Choroid plexus epithelial cell (primary cell): ENCODE data around the gene NPLOC4.

Experiments used
- DNase-seq: peaks from one replicate; pipeline ENCODE4 v3.0.0-alpha.2; 2010; ENCODE audit warnings: low read depth
- H3K4me3 ChIP-seq: 2 replicates; pipeline ENCODE4 v1.5.1; 2011; ENCODE audit warnings: low read depth, mild to moderate bottlenecking, control low read depth, low read length, moderate library complexity
- CTCF ChIP-seq: conservative IDR thresholded peaks from 2 replicates; pipeline ENCODE4 v1.5.1; 2011; ENCODE audit warnings: low read depth, mild to moderate bottlenecking, control low read depth, inconsistent platforms, low read length, moderate library complexity

NPLOC4 gene

GRCh38 chr17:81553616-81554181 is 83.2 kb downstream of the NPLOC4 start:
- DNase-seq, result peak; percentile 95
- TF ChIP-seq CTCF, result no peak
- H3K4me3 ChIP-seq, result peak overlapping the region; percentile 9

DNA sequence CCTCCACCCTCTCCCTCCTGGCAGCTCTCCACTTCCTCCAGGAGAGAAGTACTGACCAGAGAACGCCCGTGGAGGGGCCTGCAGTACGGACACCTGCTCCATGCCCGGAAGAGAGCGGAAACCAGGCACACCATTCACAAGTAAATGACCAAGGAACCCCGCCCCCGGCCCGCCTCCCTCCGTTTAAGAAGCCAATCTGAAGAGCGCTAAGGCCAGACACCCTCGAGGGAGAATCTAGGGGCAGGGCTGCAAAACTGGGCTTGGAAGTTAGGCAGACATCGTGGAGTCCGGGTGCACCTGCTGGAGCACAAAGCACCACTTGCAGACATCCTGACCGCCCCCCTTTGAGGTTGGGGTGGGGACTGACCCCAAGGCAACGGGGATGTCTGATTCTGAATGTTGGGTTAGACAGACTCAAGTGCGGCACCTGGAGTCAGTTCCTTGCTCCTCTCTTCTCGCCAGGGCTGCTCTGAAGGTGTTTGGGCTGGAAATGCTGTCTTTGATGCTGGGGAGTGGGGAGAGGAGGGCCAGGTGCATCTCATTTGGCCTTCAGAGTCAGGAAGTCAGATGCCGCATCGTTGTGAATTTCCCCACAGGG is 83.8 kb downstream of the NPLOC4 start:
- peak; percentile 83 for DNase-seq
- H3K4me3 ChIP-seq, result peak overlapping the region; percentile 92
- TF ChIP-seq CTCF, result peak; percentile 28

GRCh38 chr17:81552244-81553017 is 84.5 kb downstream of the NPLOC4 start, which contains the start of gene FAAP100:
FAAP100 (minus strand) TSS chr17:81552353; CDS start chr17:81552330, 23 bp downstream.
- TF ChIP-seq CTCF, result no peak
- peak within 1 kb of the TSS; percentile 92 for H3K4me3 ChIP-seq
- peak; percentile 79 for DNase-seq

GRCh38 chr17:81551458-81552243 is 85.3 kb downstream of the NPLOC4 start:
- peak overlapping the region; percentile 92 for H3K4me3 ChIP-seq
- no peak for TF ChIP-seq CTCF
- DNase-seq, result peak; percentile 47

DNA sequence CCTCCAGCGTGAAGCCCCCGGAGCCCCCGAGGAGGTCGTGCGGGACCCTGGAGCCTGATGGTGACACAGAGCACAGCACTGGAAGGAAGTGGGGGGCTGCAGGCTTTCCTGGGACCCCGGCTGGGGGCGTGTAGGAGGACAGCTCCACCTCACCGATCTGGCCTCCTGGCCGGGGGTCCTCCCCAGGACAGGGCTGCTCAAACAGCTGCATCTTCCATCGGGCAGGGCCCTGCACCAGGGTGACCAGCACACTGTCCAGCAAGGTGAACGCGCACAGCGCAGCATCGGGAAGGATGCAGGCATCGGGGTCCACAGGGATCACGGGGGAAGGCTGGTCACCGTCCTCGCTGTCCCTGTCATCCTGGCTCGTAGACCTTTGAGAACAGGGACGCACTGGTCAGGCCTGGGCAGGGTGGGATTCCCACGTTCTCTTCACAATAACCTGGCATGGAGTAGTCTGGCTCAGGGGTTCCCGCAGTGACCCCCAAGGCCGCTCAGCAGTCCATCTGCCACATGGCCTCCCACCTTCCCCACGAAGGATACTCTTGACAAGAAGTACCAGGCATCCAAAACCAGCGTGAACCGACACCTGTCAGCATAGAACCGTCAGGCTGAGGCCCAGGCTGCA is 86.0 kb downstream of the NPLOC4 start:
- DNase-seq, result no peak
- no peak for TF ChIP-seq CTCF
- peak overlapping the region; percentile 92 for H3K4me3 ChIP-seq

DNA sequence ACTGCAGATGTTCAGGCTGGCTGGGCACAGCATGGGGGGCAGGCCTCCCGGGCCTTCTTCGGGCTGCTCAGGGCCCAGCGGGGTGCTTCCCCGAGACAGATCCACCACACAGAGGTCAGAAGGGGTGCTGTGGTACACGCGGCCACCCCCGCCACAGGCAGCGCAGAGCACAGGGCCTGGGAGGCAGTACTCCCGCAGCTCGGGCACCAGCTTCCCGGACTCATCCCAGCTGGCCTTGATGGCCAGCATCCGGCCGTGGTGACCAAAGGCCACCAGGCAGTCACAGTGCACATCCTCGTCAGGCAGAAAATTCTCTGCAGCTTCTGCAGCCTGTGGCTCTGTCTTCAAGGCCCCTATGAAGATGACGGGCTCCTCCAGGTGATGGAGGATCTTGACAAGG is 86.6 kb downstream of the NPLOC4 start:
- TF ChIP-seq CTCF, result no peak
- no peak for DNase-seq
- no peak overlapping the region for H3K4me3 ChIP-seq
